ENCODE measurements around the gene CBX3.
"Not testable (repeated sequence)": the region's sequence is repeated elsewhere in the genome, so short reads cannot be mapped to it uniquely, and the experiment has no call there.

Gene CBX3

DNA sequence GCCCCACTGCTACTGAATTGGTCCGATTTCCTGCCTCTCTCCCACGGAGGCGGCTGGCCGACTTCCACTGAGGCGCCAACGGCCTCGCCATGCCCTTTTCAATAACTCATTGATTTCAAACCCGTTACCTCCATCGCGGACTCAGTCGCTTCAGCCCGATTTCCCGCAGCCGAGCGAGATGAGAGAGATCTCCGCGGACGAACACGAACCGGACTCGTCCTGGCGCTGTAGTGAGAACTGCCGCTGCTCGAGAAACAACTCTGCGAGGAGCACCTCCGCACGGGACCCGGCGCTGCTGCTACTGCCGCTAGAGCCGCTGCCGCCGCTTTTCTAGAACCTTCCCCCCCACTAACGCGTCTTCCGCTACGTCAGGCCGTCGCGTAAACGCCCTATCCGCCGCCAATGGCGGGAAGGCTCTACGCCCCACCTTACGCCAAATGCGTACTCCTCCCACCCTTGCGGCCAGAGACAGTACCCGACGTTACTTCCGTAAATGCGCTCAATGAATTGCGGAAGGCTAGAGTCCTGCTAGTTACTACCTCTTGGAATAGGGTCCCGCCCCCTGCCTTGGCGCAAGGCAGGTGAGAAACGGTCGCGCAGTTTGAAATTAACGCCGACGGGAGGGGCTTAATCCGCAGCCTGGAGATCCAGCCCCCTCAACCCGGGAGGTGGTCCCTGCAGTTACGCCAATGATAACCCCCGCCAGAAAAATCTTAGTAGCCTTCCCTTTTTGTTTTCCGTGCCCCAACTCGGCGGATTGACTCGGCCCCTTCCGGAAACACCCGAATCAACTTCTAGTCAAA is 900 bp upstream of the CBX3 start, which contains the start of gene HNRNPA2B1:
Gene HNRNPA2B1, minus strand, starts transcription at position 303 of the 803 bp plus-strand sequence. Its CDS starts 169 bp downstream, at position 134.
- DNase-seq (ENCODE audit: low read depth in 2 of 2, low spot score in 1 of 2) = peak; percentile 97

- peak; percentile 28 to 32 for DNase-seq (ENCODE audit: low read depth in 2 of 2, low spot score in 1 of 2)
Observed at GRCh38 chr7:26202019-26202990, 760 bp downstream of the CBX3 start.

DNA sequence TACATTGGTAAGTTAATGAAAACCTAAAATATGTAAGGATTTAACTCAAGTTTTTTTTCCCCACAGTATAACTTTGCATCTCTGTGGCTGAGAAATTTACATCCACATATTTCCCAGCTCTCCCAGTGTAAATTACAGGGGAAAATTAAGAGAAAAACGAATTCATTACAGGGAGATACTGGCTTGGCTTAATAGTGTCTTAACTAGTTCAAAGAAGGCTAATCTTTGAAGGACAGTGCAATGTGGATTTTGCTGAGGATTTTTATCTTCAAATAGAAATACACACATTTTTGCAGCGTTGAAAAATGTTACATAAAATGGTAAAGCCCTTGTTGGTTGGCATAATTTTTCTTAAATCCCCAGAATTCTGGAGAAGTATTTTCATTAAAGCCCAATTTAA is 1.5 kb downstream of the CBX3 start:
- DNase-seq (ENCODE audit: low read depth in 2 of 2, low spot score in 1 of 2) = no peak

GRCh38 chr7:26208040-26208439 is 6.5 kb downstream of the CBX3 start:
- no peak for DNase-seq (ENCODE audit: low read depth in 2 of 2, low spot score in 1 of 2)

DNA sequence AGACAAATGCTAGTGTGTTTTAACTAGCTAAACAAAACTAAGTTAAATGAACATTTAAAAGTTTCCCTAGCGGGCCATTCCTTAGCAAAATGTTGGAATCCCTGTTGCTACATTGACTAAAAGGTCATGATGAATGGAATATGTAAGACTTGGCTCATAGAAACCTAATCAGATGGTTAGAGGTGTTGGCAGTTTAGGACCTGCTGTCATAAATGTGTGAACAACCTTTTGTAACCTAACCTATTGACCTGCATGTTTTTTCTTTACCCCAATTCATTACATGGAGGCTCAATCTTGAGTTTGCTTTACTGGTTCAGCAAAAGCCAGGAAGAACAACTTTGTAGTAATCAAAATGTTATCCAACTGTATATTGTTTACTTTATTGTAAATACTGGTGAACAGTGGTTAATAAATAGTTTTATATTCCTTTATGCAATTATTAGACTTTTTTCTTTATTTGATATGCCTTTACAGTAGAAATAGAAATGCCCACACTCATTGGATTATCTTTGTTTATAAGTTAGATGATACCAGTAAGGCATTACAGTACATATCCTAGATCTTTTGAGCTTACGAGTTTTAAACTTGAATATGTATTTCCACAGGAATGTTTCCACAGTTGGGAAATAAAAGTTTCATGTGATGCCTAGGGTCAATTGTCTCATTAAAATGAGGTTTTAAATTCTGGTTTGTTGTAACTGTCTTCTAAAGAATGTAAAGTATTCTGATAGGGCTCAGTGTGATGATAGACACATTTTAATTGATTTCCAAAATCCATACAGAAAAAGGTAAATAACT is 11.6 kb downstream of the CBX3 start:
- no peak for DNase-seq (ENCODE audit: low read depth in 2 of 2, low spot score in 1 of 2)

GRCh38 chr7:26213807-26214515 is 12.4 kb downstream of the CBX3 start:
- DNase-seq (ENCODE audit: low read depth in 2 of 2, low spot score in 1 of 2) = no peak

- no peak for DNase-seq (ENCODE audit: low read depth in 2 of 2, low spot score in 1 of 2)
Observed at GRCh38 chr7:26216049-26216448, 14.5 kb downstream of the CBX3 start.

GRCh38 chr7:26224359-26224758 is 22.8 kb downstream of the CBX3 start:
- DNase-seq (ENCODE audit: low read depth in 2 of 2, low spot score in 1 of 2) = no peak

DNA sequence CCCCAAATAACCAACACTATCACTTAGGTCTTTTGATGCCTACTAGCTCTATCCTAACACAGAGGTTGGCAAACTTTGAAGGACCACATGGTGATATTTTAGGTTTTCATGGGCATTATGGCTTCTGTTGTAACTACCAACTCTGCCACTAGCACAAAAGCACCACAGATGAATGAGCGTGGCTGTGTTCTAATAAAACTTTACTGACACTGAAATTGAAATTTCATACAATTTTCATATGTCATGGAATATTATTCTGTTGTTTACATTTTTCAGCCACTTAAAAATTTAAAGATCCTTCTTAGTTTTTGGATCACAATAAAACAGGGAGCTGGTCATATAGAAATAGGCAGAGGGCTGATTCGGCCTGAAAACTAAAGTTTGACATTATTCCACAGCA is 26.4 kb downstream of the CBX3 start:
- no peak for DNase-seq (ENCODE audit: low read depth in 2 of 2, low spot score in 1 of 2)

- DNase-seq (ENCODE audit: low read depth in 2 of 2, low spot score in 1 of 2) = no peak
Observed at GRCh38 chr7:26233902-26234511, 32.5 kb downstream of the CBX3 start.

DNA sequence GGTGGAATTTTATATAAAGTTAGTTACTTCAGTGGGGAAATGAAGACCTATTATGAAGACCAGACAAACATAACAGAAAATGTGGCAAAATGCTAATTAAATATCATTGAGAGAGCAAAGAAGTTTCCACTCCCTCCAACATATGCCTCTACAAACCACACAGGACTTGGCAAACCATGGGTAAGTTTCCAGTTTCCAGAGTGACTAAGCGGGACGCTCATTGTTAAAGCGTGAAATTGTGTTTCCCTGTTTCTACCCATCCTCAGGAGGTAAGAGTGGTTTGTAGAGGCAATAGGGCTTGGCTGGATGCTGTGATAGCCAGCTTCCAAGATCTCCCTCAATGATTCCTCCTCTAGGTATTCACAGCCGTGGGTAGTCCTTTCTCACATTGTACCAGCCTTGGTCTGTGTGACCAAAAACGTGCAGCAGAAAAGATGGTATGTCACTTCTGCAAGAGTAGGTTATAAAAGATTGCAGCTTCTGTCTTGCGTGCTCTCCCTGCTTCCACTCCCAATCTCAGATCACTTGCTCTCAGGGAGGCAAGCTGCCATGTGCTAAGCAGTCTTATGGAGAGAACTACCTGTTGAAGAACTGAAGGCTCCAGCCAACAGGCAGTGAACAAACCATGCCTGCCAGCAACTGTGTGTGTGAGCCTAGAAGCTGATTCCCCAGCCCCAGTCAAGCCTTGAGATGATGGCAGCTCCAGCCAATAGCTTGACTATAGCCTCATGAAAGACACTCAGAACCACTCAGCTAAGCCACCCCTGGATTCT is 35.7 kb downstream of the CBX3 start:
- DNase-seq (ENCODE audit: low read depth in 2 of 2, low spot score in 1 of 2) = no peak

DNA sequence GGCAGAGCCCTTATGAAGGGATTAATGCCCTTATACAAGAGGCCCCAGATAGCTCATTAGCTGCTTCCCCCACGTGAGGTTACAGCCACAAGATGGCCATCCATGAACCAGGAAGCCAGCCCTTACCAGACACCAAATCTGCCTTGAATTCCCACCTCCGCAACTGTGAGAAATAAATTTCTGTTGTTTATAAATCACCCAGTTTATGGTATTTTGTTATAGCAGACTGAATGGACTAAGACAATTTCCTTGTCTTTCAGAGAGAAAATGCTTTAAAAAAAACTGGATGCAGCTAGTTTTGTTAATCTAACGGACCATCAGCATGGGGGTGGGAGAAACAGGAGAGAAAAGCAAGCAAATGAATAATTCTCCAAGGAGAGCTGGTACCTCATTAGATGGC is 36.5 kb downstream of the CBX3 start:
- no peak for DNase-seq (ENCODE audit: low read depth in 2 of 2, low spot score in 1 of 2)

DNA sequence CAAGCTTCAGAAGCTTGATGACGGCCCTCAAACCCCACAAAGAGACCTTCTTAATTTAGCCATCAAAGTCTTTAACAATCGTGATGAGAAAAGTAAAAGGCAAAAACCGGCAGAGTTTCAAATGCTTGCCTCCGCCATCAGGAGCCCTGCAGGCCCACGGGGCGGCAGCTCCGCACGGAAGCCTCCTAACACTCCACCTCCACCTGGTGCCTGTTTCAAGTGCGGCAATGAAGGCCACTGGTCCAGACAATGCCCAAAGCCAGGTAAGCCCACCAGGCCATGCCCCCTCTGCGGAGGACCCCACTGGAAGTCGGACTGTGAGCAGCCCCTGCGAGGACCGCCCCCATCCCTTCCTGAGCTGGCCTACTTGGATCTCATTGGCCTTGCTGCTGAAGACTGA is 43.6 kb downstream of the CBX3 start:
- DNase-seq (ENCODE audit: low read depth in 2 of 2, low spot score in 1 of 2) = no peak

DNA sequence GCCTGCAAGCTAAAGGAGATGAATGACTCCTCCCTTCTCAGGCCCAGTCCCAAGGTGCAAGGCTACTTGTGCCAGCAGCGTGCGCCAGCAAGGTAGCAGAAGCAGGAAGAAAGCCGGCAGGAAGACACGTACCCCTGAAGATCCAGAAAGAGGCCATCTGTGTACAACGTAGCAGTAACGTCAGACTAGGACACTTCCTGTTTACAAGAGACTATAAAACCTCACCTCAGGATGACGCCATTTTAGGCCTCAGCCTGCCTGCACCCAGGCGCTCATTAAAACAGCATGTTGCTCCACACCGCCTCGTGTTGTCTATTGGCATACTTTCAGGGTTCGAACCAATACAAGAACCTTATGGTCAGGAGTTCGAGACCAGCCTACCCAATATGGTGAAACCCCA is 48.7 kb downstream of the CBX3 start:
- no peak for DNase-seq (ENCODE audit: low read depth in 2 of 2, low spot score in 1 of 2)

GRCh38 chr7:26261866-26262265 is 60.3 kb downstream of the CBX3 start:
- DNase-seq (ENCODE audit: low read depth in 2 of 2, low spot score in 1 of 2) = not testable (repeated sequence)
